Spleen (tissue), 11 donors: ENCODE data around the gene TAF1B. TPM values are rescaled to one million over a fixed set of nuclear protein-coding genes. Genes with fewer than 3 reads are reported as not detected.

Experiments
- DNase-seq: peaks from one replicate; pipeline ENCODE4 v3.0.0-alpha.2; 2020
- H3K27ac ChIP-seq, 8 donors: fragments of 200-600 bp; sonication (generic) in 7 of 8; 1 replicate in 4 of 8; 2 replicates in 4 of 8; pipeline versions ENCODE4 v1.5.0 to v1.8.0; 2016 to 2021; ENCODE audit warnings: inconsistent platforms in 4 of 8, mild to moderate bottlenecking in 4 of 8, moderate library complexity in 1 of 8
- H3K27me3 ChIP-seq, 7 donors: fragments of 200-600 bp; sonication (generic) in 6 of 7; replicated peaks in 1 of 7; 1 replicate in 4 of 7; 2 replicates in 3 of 7; pipeline versions ENCODE4 v1.5.0 to v1.8.0; 2016 to 2021; ENCODE audit warnings: inconsistent platforms in 3 of 7, mild to moderate bottlenecking in 1 of 7
- H3K36me3 ChIP-seq, 6 donors: fragments of 200-600 bp; sonication (generic) in 5 of 6; 1 replicate in 4 of 6; 2 replicates in 2 of 6; pipeline versions ENCODE4 v1.5.0 to v1.8.0; 2016 to 2021; ENCODE audit warnings: inconsistent platforms in 2 of 6
- H3K4me1 ChIP-seq, 6 donors: fragments of 200-600 bp; sonication (generic) in 5 of 6; 1 replicate in 3 of 6; 2 replicates in 3 of 6; pipeline versions ENCODE4 v1.5.0 to v1.8.0; 2016 to 2021; ENCODE audit warnings: inconsistent platforms in 3 of 6
- H3K4me3 ChIP-seq, 8 donors: fragments of 200-600 bp; sonication (generic) in 7 of 8; 1 replicate in 4 of 8; 2 replicates in 4 of 8; pipeline versions ENCODE4 v1.5.0 to v1.8.0; 2016 to 2021; ENCODE audit warnings: inconsistent platforms in 4 of 8, mild to moderate bottlenecking in 4 of 8, moderate library complexity in 2 of 8
- H3K9me3 ChIP-seq, 8 donors: fragments of 200-600 bp; sonication (generic) in 7 of 8; 1 replicate in 4 of 8; 2 replicates in 4 of 8; pipeline versions ENCODE4 v1.5.0 to v1.8.0; 2016 to 2021; ENCODE audit warnings: inconsistent platforms in 4 of 8
- POLR2A ChIP-seq, 3 donors: fragments of 450-650 bp; IDR thresholded peaks; one replicate each; pipeline ENCODE4 v1.5.1; 2017; ENCODE audit warnings: antibody characterized with exemption in 3 of 3, mild to moderate bottlenecking in 1 of 3
- POLR2AphosphoS5 ChIP-seq, 3 donors: sonication (generic); formaldehyde crosslinking; IDR thresholded peaks; one replicate each; pipeline ENCODE4 v1.5.1; 2017; ENCODE audit warnings: antibody characterized with exemption in 3 of 3
- WGBS, 5 donors: extraction: QIAGEN DNeasy Blood & Tissue Kit in 3 of 5; methylation state at CpG; one replicate each; pipeline versions ENCODE4 v1.1.5 to v1.1.7; 2013 to 2018; 5-methylcytosine and 5-hydroxymethylcytosine counted together
- intact Hi-C: fragments of 100-400 bp; cut with DNase I; formaldehyde crosslinking; loops from one replicate; pipeline ENCODE4 v1.15.0; 2023; ENCODE audit warnings: low total_unique reads
- polyA plus RNA-seq, 3 donors: library from polyadenylated mRNA; stranded (reverse); fragments of 200-250 nt; gene quantifications; one replicate each; pipeline ENCODE4 v1.2.1, GENCODE V29; 2013
- total RNA-seq, 7 donors: library from RNA; depleted of rRNA in 3 of 7; stranded (reverse); fragments of >200 nt in 3 of 7; fragmentation: NEBNext Ultra II Directional in 4 of 7; extraction: Animal tissue kit (Norgen Biotek cat#: 25700) in 4 of 7; gene quantifications; one replicate each; pipeline versions ENCODE4 v1.1.0 to v1.2.1, GENCODE V29; 2016 to 2021
- TF ChIP-seq, protein P1 (sequence below), 11 experiments: fragments of 200-600 bp in 7 of 11; fragments of 450-650 bp in 4 of 11; sonication (generic) in 4 of 11; IDR thresholded peaks in 8 of 11; conservative IDR thresholded peaks in 3 of 11; 1 replicate in 7 of 11; 2 replicates in 4 of 11; pipeline versions ENCODE4 v1.4.0 to v1.8.0; 2016 to 2021; ENCODE audit warnings: antibody characterized with exemption in 11 of 11, inconsistent platforms in 4 of 11, mild to moderate bottlenecking in 1 of 11
- donor health status: healthy with polysubstance abuse.
- donor health status: DM: no; HTN: no; CAD: no; lungs with moderate emphysema.
- donor health status: DM: no; HTN: no; CAD: no.
- donor health status: Bipolar disorder and iron deficiency.
- donor health status: healthy.
- donor health status: DM: no; HTN: no; CAD: no.
- donor health status: DM: yes; HTN: yes; CAD: no.

TAF1B gene
- total and polyA plus RNA-seq, 10 donors = 3.8 to 26.5 (median 16.7) TPM

- 87 to 96% (median 94%) methylated on average over 12 of the region's 12 CpGs for WGBS, 5 donors
- DNase-seq = no peak
- H3K36me3 ChIP-seq = no peaks in the 10 kb centered on the region
- H3K27me3 ChIP-seq = no peaks in the 10 kb centered on the region
- no peaks in the 10 kb centered on the region for H3K9me3 ChIP-seq
- intact Hi-C loops = no loop called here
- no peak overlapping the region for H3K27ac ChIP-seq
- TF ChIP-seq POLR2A (IDR thresholded peaks at IDR 0.05) (no peak), POLR2AphosphoS5 (IDR thresholded peaks at IDR 0.05) (no peak)
- TF ChIP-seq, protein P1, sequence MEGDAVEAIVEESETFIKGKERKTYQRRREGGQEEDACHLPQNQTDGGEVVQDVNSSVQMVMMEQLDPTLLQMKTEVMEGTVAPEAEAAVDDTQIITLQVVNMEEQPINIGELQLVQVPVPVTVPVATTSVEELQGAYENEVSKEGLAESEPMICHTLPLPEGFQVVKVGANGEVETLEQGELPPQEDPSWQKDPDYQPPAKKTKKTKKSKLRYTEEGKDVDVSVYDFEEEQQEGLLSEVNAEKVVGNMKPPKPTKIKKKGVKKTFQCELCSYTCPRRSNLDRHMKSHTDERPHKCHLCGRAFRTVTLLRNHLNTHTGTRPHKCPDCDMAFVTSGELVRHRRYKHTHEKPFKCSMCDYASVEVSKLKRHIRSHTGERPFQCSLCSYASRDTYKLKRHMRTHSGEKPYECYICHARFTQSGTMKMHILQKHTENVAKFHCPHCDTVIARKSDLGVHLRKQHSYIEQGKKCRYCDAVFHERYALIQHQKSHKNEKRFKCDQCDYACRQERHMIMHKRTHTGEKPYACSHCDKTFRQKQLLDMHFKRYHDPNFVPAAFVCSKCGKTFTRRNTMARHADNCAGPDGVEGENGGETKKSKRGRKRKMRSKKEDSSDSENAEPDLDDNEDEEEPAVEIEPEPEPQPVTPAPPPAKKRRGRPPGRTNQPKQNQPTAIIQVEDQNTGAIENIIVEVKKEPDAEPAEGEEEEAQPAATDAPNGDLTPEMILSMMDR (IDR thresholded peaks at IDR 0.05 in 8 of 11, conservative IDR thresholded peaks at IDR 0.05 in 3 of 11) = no peak
- H3K4me1 ChIP-seq = no peaks in the 10 kb centered on the region
- H3K4me3 ChIP-seq = no peak overlapping the region
Observed at GRCh38 chr2:9821805-9822445, 21.3 kb upstream of the TAF1B start.

DNA sequence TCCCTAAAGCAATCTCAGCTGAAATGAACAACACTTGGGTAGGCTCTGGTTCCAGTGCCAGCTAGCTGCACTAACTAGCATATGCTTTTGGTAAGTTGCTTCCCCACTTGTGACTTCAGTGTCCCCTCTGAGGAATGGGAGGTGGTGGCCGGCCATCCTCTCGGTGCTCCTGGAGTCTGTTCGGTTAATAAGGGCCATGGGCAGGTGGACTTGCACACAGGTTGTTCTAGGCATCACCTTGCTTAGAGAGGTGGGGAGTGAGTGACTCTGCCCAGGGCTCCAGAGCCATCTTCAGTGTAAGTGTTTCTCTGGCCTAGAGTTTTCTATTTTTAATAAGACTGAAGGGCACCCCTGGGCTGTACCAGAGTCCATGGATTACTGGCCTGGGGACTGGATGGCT lies 18.8 kb upstream of the TAF1B start:
- WGBS, 5 donors = 91 to 100% (median 94%) methylated on average over 3 of the region's 3 CpGs
- H3K36me3 ChIP-seq = no peaks in the 10 kb centered on the region
- no peaks in the 10 kb centered on the region for H3K27me3 ChIP-seq
- TF ChIP-seq, protein P1 (IDR thresholded peaks at IDR 0.05 in 8 of 11, conservative IDR thresholded peaks at IDR 0.05 in 3 of 11) = no peak
- TF ChIP-seq POLR2A (IDR thresholded peaks at IDR 0.05) = no peak
- TF ChIP-seq POLR2AphosphoS5 (IDR thresholded peaks at IDR 0.05) = no peak
- H3K4me1 ChIP-seq = no peaks in the 10 kb centered on the region
- intact Hi-C loops = no loop called here
- no peak for DNase-seq
- H3K4me3 ChIP-seq = no peak overlapping the region
- no peaks in the 10 kb centered on the region for H3K9me3 ChIP-seq
- H3K27ac ChIP-seq = no peak overlapping the region

DNA sequence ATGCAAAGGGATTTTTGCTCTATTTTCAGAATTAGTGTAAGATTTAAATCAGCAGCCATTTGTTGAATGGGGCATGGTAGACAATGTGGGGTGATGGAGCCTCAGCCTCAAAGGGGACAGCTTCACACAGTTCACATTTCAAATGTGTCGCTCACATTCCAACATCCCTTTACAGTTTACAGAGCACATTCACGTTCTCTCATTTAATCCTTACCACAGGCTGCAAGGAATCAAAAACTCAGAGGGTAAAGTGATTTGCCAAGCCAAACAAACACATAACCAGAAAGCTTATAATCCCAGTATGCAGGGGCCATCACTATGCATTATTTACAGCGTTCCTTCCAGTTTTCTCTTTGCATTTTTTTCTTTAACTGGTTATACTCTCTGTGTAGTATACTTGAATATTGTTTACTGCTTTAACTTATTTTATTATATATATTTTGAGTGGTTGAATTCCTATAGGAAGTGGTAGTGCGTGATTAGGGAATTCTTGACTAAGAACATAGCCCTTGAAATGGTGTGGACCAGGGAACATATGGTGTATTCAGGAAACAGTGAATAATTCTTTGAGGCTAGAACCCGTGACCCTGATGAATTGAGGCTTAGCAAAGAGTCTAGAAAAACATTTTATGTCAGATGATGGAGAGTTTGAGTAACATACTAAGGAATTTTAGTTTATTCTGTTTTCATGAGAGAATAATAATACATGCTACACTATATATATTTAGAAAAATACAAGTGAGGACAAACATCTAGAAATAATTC lies 18.1 kb upstream of the TAF1B start:
- WGBS, 5 donors = 83 to 89% (median 85%) methylated on average over 5 of the region's 5 CpGs
- H3K4me1 ChIP-seq = no peaks in the 10 kb centered on the region
- no peaks in the 10 kb centered on the region for H3K27me3 ChIP-seq
- H3K27ac ChIP-seq = no peak overlapping the region
- H3K36me3 ChIP-seq = no peaks in the 10 kb centered on the region
- H3K4me3 ChIP-seq = no peak overlapping the region
- H3K9me3 ChIP-seq = no peaks in the 10 kb centered on the region
- no peak for DNase-seq
- TF ChIP-seq POLR2AphosphoS5 (IDR thresholded peaks at IDR 0.05) (no peak), POLR2A (IDR thresholded peaks at IDR 0.05) (no peak)
- TF ChIP-seq, protein P1 (IDR thresholded peaks at IDR 0.05 in 8 of 11, conservative IDR thresholded peaks at IDR 0.05 in 3 of 11) = no peak
- intact Hi-C loops = no loop called here

DNA sequence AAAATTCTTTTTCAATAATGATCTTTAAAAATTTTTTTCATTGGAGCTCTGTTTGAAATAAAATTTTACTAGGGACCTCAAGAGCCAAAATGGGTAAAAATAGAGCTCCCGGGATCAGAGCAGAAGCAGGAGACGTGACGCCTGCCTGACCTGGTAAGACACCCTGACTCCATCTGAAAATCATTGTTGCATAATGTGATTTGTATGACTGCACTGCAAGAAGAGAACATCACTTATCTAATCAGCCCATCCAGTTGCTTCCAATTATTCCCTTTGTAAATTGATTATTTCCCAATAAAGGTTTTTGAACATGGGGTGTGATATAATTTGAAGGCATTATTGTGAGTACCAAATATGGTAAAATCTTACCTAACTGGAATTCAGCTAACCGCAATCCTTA lies 17.1 kb upstream of the TAF1B start:
- Histone ChIP-seq H3K36me3 (no peaks in the 10 kb centered on the region), H3K27ac (no peak overlapping the region), H3K4me3 (no peak overlapping the region), H3K9me3 (no peaks in the 10 kb centered on the region), H3K4me1 (no peaks in the 10 kb centered on the region), H3K27me3 (no peaks in the 10 kb centered on the region)
- TF ChIP-seq POLR2A (IDR thresholded peaks at IDR 0.05) (no peak), POLR2AphosphoS5 (IDR thresholded peaks at IDR 0.05) (no peak)
- TF ChIP-seq, protein P1 (IDR thresholded peaks at IDR 0.05 in 8 of 11, conservative IDR thresholded peaks at IDR 0.05 in 3 of 11) = no peak
- 70 to 94% (median 92%) methylated on average over 4 of the region's 4 CpGs for WGBS, 5 donors
- no peak for DNase-seq
- intact Hi-C loops = no loop called here
